NCI-H82 (cell line): Measurements from ENCODE around the gene BTBD8.

ENCODE experiments used
- DNase-seq: peaks from one replicate; lab custom pipeline; 2025; lab: John Stamatoyannopoulos, UW

Gene BTBD8

DNA sequence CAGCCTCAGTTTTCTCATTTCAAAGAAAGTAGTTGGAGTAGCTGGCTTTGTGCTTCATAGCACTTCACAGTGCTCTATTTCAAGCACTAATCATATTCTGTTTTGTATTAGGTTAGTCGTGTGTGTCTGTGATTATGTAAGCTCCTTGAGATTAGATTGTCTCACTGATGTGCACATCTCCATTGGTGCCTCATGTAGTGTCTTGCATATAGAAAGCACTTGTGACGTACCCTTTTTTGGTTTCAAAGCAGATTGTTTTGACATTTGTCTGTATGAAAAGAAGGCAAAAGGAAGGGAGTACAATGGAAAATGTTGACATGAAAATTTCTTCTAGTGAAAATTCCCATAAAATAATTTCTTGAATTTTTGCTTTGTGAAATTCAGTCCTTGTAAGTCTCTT, 13.9 kb downstream of the BTBD8 start:
- no peak for DNase-seq

DNA sequence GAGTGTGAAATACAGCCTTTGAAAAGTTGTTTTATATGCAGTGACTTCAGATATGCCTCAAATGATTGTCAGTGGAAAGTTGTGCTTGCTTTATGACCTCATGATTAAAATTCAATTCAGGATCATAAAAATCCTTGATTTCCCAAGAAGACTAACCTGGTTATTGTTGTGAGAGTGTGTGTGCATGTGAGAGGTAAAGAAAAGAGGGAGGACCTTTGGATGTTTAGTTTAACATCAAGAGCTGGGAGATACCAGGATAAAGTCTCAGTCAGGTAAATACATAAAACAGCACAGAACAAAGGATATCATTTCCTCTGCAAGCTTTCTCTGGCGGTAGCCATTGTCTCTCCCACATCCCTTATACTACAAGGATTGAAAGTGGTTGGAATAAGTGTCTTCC, 14.4 kb downstream of the BTBD8 start:
- no peak for DNase-seq

DNA sequence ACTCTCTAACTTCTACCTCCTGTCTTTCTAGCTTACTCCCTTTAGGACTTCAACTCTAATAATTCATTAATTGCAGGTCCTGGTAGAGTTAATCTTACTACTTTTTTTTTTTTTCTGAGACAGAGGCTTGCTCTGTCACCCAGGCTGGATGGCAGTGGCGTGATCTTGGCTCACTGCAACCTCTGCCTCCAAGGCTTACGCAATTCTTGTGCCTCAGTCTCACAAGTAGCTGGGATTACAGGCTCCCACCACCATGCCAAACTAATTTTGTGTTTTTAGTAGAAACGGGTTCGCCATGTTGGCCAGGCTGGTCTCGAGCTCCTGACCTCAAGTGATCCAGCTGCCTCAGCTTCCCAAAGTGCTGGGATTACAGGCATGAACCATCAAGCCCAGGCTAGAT, 15.7 kb downstream of the BTBD8 start:
- no peak for DNase-seq

DNA sequence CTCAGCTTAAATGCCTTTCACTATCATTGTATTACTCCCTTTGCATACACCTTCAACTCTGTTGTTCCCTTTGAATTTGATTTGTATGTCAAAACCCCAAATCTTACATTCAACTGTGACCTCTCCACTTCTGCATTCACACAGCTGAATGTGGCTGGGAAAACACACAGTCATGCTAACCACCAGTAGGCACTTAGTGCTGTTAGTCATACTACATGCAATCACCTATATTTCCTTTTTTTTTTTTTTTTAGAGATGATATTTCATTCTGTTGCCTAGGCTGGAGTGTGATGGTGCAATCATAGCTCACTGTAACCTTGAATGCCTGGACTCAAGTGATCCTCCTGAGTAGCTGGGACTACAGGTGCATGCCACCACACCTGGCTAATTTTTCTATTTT, 16.2 kb downstream of the BTBD8 start:
- DNase-seq = no peak

DNA sequence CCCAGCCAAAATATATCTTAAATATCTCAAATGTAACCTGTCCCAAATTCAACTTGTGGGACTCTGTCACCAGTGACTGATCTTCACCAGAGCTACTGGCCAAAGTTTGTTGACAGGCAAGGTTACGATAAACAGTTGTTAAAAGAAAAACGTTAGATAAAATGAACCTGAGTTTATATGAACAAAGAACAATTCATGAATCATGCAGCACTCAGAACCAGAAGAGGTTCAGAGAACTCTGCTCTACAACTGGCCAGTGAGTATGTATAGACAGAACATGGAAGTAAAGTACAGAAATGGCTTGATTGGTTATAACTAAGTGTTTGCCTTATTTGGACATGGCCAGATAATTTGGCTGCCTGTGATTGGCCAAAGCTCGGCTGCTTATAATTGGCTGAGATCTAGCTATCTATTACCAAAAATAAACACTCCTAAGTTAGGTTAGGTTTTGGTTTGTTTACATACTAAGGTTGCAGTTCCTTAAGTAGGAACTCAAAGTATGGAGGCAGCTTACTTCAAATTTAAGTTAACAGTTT, 25.5 kb downstream of the BTBD8 start:
- DNase-seq = no peak

DNA sequence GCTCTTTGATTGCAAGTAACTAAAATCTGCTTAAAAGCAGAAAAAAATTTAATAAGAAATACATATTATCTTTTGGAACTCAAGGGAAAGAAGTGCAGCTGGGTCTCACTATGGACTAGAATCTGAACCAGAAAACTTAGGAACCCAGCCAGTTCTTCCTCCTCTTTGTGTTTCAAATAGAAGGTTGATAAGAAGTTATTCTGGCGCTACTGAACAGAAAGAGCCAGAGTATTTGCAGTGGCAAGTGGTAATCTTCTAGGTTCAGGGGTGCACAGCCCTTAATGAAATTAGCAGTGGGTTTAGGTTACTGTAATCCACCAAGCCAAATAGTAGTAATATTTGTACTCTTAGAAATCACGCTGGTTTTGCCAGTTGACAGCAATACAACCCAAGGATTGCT, 28.5 kb downstream of the BTBD8 start:
- peak; percentile 40 for DNase-seq

DNA sequence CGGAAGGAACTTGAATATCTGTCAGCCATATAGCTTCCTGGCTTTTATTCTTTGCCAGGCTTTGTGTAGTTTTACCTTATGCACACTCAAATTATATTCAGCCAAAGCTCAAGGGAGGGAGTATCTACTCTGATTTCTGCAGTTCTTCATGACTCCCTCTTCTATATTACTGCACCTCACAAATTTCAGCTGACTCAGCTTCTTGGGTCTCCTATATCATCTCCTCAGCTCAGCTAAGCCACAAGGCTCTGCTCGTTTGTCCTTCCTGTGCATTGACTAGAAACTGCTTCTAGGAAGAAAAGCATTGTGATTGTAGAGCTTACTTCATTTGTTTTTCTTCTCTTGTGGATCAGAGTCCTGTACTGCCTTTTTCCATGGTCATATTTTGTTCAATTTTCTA, 37.4 kb downstream of the BTBD8 start:
- peak; percentile 4 for DNase-seq

DNA sequence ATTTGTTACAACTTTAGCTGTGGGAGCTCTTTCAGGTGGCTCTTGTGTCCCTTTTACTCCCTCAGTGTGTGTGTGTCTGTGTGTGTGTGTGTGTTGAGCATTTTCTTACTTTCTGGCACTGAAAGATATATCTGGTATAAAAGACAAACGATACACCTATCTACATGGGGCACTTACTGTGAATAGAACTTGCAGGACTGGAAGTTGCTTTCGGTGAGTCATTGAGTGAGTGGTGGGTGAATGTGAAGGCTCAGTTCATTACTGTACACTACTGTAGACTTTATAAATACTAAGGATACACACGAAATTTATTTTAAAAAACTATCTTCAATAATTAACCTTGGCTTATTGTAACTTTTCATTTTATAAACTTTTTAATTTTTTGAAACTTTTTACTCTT, 38.7 kb downstream of the BTBD8 start:
- DNase-seq = no peak

DNA sequence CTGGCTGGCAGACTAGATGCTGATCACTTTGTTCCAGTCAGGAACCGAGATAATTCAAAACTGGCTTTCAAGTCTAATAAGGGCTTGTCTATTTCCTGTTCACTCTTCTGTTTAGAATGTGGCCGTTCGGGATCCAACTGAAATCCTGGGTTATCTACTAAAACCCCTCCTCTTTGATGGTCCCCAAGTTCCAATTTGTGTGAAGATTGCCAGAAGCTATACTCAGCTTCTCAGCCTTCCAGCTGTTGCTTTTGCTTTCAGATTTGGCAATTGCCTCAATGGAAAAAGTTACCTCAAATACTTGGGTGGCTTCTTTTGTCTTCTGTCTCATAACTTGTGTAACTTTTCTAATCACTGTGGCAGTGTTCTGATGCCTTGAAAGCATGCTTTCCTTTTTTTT, 43.7 kb downstream of the BTBD8 start:
- DNase-seq = no peak

DNA sequence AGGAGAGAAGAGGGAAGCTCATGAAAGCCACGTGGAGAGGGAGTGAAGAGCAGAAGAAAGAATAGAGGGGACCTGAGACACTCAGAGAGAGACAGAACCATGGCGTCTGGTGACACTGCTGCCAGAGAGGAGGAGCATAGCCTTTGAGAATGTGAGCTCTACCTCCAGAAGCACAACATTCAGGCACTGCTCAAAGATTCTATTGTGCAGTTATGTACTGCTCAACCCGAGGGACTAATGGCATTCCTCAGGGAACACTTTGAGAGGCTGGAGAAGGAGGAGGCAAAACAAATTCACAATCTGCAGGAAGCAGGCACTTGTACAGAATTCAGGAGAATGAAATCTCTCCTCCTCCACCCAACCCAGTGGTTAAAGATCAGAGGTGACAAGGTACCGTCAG, 45.1 kb downstream of the BTBD8 start:
- DNase-seq = no peak

DNA sequence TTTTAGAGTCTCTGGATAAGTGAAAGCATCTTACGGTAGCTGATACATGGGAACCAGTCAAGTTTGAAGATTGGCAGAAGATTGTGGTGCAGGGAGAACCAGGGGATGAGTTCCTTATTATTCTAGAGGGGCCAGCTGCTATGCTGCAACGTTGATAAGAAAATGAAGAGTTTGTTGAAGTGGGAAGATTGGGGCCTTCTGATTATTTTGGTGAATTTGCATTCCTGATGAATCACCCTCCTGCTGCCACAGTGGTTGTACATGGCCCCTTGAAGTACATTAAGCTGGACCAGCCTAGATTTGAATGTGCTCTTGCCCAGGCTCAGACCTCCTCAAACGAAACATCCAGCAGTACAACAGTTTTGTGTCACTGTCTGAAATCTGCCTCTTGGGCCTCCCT, 45.9 kb downstream of the BTBD8 start:
- DNase-seq = no peak

DNA sequence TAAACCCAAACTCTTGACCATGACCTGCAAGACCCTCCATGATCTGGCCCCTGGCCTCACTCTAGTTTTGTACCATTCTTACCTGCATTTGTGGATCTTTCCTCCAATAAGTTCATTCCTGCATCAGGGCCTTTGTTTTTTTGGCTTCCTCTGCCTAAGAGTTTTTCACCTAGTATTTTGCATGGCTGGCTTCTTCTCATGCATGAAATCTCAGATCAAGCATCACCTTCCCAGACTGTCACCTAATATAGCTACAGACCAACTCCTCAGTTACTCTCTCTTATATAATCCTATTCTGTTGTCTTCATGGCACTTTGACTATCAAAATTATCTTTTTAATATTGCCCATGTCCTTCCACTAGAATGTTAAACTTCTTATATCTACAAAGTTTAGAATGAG, 54.2 kb downstream of the BTBD8 start:
- no peak for DNase-seq

DNA sequence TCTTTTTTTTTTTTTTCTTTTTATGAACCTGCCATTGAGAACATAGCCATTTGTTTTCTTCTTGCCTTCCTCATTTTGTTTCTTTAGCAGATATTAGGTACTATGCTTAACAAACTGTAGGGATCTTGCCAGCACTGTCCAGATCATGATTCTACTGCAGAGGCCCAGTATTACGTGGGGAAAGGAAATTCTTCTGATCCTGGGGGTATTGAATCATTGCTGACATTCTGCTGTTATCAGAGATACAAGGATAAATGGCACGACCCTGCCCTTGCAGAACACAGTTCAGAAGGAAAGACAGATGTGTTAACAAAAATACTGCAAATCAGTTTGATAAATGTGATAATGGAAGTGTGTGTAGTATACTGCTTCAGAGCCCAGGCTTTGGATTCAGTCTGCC, 56.2 kb downstream of the BTBD8 start:
- DNase-seq = no peak

DNA sequence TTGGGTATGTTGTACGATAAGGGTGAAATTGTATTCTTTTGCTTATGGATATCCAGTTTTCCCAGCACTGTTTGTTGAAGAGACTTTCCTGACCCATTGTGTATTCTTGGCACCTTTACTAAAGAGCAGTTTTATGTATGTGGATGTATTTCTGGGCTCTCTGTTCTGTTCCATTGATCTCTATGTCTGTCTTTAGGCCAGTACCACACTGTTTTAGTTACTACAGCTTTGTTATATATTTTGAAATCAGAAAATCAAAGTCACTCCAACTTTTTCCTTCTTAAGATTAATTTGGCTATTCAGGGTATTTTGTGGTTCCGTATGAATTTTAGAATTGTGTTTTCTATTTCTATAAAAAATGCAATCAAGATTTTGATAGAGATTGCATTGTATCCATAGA, 74.8 kb downstream of the BTBD8 start:
- no peak for DNase-seq

DNA sequence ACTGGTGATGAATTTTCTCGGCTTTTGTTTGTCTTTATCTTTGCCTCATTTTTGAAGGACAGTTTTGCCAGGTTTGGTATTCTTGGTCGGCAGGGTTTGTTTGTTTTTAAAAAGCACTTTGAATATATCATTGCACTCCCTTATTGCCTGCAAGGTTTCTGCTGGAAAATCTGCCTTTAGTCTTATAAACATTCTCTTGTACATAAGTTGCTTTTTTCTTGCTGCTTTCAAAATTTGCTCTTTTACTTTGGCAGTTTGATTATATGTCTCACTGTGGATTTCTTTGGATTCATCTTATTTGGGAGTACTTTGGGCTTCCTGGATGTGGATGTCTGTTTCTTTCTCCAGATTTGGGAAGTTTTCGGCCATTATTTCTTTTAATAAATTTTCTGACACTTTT, 79.4 kb downstream of the BTBD8 start:
- no peak for DNase-seq

DNA sequence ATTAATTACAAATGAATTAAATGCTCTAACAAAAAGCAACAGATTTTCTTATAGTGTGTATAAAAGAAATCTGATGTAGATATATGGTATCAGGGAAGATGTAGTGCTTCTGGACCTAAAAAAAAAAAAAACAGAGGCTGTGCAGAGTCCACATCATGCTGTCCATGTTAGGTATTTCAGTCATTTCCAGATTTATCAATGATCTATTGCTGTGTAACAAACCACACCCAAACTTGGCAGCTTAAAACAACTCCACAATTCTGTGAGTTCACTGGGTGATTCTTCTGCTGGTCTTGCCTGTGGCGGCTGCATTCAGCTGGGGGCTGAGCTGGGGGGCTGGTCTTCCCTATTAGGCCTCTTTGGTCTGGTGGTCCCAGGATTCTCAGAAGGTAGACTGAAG, 85.2 kb downstream of the BTBD8 start:
- DNase-seq = no peak

DNA sequence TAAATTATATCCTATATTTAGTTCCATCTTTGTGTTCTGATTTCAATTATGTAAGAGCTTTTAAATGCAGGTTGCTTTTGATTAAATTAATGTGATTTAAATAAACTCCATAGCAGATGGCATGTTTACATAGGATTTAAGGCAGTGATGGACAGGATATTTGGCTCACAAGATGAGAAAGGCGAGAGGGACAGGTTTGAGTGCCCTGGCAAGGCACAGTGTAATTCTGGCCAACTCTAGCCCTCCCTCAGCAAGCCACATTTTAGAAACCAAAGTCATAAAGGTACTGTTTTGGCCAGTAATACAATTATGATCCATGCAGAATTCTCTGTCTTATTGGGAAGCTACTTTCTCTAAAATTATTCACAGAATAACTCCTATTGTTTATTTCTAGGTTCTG, 87.0 kb downstream of the BTBD8 start:
- DNase-seq = peak; percentile 86

DNA sequence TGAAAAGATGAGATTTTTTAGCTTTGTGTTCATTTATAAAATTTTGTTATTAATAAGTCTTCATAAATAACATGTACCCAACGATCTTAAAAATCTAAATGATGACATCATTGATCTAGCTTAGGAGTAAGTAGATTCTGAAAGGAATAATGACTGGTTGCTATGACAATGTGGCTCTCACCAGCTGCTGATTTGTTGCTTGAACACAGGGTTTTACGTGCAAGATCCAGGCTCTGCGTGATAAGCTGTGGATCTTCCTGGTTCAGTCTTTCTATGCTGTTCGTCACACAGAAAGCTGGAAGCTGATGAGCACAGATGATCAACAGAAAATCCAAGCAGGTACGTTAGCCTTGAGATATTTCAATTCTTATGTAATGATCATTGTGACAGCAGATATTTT, 88.5 kb downstream of the BTBD8 start:
- peak; percentile 95 for DNase-seq

DNA sequence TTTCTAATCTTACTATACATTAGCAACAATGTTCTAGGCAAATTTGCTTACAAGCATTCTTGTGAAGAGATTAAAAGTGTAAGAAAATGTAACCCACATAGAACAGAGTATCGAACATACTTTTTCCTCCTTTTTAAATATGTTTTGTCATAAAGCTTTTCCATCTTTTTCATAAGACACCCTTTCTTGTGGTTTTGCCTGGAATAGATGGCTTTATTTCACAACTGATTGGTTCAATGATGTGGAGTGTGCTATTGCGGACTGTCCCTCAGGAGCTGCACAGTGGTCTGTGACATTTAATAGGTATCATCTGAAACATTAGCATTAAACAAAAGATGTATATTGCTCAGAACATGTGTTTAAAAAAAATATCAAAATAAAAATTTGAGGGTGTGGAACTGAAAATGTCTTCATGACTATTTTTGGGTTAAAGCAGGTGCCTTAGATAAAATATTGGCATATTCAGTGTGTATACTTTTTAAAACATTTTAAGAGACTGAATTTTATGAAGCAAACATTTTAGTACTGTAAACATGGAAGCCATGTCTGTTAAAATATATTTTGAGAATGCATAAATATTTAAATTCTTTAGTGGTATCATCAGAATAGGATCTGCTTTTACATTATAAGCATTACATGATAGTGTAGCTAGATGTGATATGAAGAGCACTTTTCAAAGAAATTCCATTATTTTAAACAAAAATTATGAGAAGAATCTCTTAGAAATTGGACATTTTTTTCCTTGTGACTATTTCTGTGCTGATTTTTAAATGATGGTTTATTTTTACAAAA, 89.3 kb downstream of the BTBD8 start:
- peak; percentile 21 for DNase-seq

DNA sequence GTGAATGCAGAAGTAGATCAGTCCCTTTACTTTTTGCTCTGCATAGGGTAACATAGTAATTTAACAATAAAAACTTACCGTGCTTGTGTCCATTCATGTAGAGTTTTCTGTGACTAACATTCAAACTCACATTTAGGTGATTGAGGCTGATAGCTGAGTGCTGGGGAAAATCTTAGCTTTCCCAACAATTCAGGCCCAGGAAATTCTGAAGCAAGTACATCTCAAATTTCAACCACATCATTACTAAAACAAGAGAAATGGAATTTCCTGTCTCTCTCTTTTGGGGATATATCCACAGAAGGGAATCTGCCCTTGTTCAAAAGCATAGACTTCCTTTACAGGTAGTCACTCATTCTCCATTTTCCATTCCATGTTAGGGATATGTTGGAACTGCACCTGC, 104.5 kb downstream of the BTBD8 start:
- no peak for DNase-seq

DNA sequence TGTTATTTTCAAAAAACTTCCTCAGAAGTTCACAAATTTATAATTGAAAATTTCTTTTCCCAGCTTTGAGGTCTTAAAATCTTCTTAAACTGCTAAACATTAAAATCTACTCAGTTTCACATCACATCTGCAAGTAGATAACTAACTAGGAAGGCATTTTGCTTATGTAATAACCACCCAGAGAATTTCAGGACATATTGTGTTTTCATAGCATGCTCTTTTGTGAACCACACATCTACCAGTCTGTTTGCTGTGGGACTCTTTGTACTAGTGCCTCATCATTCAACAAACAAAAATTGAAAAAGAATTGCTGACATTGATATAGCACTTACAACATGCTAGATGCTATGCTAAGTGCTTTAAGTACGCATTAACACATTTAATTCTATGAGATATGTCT, 105.9 kb downstream of the BTBD8 start:
- DNase-seq = no peak

DNA sequence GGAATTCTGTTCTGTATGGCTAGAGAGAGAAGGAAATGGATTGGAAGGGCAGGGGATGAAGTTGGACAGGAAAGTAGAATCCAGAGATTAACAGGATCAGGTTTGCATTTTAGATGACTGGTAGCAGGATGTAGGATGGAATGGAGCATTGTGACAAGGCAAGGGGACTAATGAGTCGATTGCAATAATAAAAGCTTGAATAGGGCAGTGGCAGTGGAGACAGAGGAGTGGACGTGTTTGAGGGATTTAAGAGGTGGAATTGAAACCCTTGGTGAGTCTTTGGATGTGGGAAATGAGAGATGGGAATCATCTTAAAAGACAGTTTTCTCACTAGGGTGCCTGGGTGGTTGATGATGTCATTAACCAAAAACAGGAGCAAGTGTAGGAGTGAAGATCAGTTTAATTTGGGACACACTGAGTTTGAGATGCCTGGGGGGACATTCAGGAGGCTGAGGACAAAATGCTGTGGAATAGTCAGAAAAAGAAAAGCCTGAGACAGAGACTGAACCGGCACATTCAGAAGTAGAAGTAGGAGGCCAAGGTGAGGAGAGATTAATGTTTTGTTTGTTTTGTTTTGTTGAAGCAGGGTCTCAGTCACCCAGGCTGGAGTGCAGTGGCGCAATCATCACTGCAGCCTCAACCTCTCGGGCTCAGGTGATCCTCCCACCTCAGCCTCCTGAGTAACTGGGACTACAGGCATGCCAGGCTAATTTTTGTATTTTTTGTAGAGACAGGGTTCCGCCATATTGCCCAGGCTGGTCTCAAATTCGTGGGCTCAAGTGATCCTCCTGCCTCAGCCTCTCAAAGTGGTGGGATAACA, 108.5 kb downstream of the BTBD8 start:
- no peak for DNase-seq

DNA sequence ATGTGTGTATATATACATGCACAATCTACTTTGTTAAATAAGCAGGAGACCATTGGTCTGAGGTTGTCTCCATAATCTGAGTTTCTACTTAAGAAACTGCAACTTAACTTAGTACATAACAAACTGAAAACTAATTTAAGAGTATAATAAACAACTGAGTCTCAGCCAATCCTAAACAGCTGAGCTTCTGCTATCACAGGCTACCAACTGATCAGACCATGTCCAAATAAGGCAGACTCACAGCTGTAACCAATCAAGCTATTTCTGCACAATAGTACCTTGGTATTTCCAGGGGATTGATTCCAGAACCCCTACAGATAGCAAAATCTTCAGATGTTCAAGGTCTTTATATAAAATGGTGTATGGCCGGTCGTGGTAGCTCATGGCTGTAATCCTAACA, 111.6 kb downstream of the BTBD8 start:
- DNase-seq = peak; percentile 43
